PC-3 (cell line): Measurements from ENCODE around the gene PLA2G12A.

ENCODE experiments used
- EZH2 ChIP-seq: fragments of 300-600 bp; sonication (generic); IDR thresholded peaks from one replicate; pipeline ENCODE4 v1.6.1; 2017; ENCODE audit warnings: antibody characterized with exemption, mild to moderate bottlenecking, low read length; ENCODE audit not compliant: unreplicated experiment
- EZH2phosphoT487 ChIP-seq: fragments of 300-600 bp; sonication (generic); IDR thresholded peaks from 2 replicates; pipeline ENCODE4 v1.6.1; 2018; ENCODE audit warnings: mild to moderate bottlenecking, antibody characterized with exemption, low read length, borderline replicate concordance
- TF ChIP-seq, protein P1 (sequence below): fragments of 300-600 bp; sonication (generic); conservative IDR thresholded peaks from 2 replicates; pipeline ENCODE4 v1.5.1; 2017; ENCODE audit warnings: antibody characterized with exemption, low read depth, mild to moderate bottlenecking, low read length

DNA sequence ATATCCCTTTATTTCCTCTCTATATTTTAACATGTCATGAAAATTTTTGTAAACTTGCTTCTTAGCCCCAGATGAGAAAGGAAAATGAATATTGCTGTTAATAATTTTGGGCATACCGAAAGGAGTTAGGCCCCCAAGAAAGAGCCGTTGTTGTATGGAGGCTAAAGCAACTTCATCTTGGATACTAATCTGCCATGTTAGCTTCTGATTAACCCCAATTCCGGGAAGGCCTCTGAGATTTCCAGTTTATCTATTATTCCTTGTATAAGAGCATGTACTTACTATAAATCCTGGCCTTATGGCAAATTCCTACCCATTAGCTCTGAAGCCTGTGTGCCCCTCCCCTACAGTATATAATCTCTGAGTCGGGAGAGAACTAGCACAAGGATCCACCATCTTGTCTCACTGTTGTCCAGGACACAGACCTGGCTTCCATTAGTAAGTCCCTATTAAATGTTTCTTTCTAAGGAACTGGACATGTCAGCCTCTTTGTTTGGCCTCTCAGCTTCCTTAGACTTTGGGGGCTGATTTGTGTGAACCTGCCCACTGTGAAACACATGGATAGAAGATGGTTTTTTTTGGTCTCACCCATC, 20.9 kb upstream of the PLA2G12A start:
- TF ChIP-seq, protein P1, sequence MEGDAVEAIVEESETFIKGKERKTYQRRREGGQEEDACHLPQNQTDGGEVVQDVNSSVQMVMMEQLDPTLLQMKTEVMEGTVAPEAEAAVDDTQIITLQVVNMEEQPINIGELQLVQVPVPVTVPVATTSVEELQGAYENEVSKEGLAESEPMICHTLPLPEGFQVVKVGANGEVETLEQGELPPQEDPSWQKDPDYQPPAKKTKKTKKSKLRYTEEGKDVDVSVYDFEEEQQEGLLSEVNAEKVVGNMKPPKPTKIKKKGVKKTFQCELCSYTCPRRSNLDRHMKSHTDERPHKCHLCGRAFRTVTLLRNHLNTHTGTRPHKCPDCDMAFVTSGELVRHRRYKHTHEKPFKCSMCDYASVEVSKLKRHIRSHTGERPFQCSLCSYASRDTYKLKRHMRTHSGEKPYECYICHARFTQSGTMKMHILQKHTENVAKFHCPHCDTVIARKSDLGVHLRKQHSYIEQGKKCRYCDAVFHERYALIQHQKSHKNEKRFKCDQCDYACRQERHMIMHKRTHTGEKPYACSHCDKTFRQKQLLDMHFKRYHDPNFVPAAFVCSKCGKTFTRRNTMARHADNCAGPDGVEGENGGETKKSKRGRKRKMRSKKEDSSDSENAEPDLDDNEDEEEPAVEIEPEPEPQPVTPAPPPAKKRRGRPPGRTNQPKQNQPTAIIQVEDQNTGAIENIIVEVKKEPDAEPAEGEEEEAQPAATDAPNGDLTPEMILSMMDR = no peak
- TF ChIP-seq EZH2phosphoT487 (no peak), EZH2 (no peak)
